Measurements from ENCODE around the gene DAAM2. TPM values are rescaled to one million over a fixed set of nuclear protein-coding genes. Genes with fewer than 3 reads are reported as not detected.
A peak's percentile ranks its signal among the peaks of the same experiment; 100 is the strongest.

DAAM2 gene
- total and polyA plus RNA-seq, 8 donors, result 9.3 to 78.8 (median 19.3) TPM

- H3K27me3 ChIP-seq, result peaks cover 0 to 21% (median 12%) of the 10 kb centered on the region in 3 donors
- peaks cover 4 to 59% (median 29%) of the 10 kb centered on the region in 4 donors for H3K4me1 ChIP-seq
- TF ChIP-seq POLR2AphosphoS5 (IDR thresholded peaks at IDR 0.05), result no peak
- TF ChIP-seq EP300 (IDR thresholded peaks at IDR 0.05), result no peak
- no peak for TF ChIP-seq CTCF (IDR thresholded peaks at IDR 0.05)
- intact Hi-C loops (cut with DNase I; ENCODE audit: low total_unique reads), result no loop called here
- H3K27ac ChIP-seq, result peak overlapping the region in 4 of 5 donors; percentile 77 to 92 (median 83)
- H3K36me3 ChIP-seq, result no peaks in the 10 kb centered on the region
- H3K4me3 ChIP-seq, result peak overlapping the region in 3 of 4 donors; percentile 55 to 74 (median 68)
- H3K9me3 ChIP-seq, result no peaks in the 10 kb centered on the region
- no peak for DNase-seq
- WGBS, 5 donors, result 49 to 80% (median 75%) methylated on average over 5 of the region's 5 CpGs
Observed at GRCh38 chr6:39794231-39794630, 2.1 kb downstream of the DAAM2 start.

- no peaks in the 10 kb centered on the region for H3K9me3 ChIP-seq
- no peak for DNase-seq
- peaks cover 12 to 67% (median 26%) of the 10 kb centered on the region in 4 donors for H3K4me1 ChIP-seq
- no peaks in the 10 kb centered on the region for H3K36me3 ChIP-seq
- 77 to 88% (median 83%) methylated on average over 2 of the region's 2 CpGs for WGBS, 5 donors
- peaks cover 0 to 10% (median 4%) of the 10 kb centered on the region in 3 donors for H3K27me3 ChIP-seq
- intact Hi-C loops (cut with DNase I; ENCODE audit: low total_unique reads), result no loop called here
- TF ChIP-seq EP300 (IDR thresholded peaks at IDR 0.05) (no peak), CTCF (IDR thresholded peaks at IDR 0.05) (no peak), POLR2A (IDR thresholded peaks at IDR 0.05) (no peak), POLR2AphosphoS5 (IDR thresholded peaks at IDR 0.05) (no peak)
- H3K4me3 ChIP-seq, result no peak overlapping the region
- H3K27ac ChIP-seq, result no peak overlapping the region
Observed at GRCh38 chr6:39797751-39798150, 5.6 kb downstream of the DAAM2 start.

DNA sequence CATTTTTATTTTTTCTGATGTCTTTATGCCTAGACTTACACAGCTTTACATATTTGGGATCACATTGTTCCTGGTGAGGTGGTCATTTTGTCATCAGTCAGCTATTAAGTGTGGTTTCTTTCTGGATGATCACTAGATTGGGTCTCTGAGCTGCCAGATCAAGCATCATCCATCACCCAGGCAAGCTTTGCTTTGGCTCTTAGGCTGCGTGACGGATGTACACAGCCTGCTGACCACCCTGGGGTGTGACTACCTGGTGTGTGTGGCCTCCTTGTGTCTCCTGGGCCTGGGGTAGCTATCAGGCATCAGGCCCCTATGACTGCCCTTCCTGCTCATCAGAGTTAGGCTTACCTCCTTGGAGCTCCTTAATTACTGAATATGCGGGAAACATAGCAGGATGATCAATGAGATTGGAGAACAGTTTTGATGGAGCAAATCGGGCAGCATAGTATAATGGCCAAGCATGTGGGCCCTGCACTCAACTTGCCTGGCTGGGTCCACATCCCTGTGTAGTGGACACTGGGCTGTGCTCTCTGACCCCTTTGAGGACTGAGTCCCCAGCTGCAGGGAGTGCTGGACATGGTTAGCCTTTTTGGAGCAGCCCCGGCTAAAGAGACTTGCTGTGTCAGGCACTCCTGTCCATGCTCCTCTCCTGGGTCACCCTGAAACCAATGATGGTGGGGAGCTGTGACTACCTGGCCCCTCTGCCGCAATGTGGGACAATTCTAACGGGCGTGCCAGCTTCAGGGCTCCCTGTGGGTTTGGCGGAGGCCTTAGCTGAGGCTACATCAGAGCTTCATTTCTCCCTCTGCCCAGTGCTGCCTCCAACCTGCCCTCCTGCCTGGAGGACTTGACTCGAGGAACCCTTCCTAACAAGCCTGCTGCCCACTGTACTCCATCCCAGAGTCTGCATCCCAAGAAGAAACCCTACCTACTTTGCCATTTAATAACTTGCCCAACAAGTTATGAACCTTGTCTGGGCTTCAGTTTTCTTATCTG lies 8.2 kb downstream of the DAAM2 start:
- H3K36me3 ChIP-seq, result no peaks in the 10 kb centered on the region

DNA sequence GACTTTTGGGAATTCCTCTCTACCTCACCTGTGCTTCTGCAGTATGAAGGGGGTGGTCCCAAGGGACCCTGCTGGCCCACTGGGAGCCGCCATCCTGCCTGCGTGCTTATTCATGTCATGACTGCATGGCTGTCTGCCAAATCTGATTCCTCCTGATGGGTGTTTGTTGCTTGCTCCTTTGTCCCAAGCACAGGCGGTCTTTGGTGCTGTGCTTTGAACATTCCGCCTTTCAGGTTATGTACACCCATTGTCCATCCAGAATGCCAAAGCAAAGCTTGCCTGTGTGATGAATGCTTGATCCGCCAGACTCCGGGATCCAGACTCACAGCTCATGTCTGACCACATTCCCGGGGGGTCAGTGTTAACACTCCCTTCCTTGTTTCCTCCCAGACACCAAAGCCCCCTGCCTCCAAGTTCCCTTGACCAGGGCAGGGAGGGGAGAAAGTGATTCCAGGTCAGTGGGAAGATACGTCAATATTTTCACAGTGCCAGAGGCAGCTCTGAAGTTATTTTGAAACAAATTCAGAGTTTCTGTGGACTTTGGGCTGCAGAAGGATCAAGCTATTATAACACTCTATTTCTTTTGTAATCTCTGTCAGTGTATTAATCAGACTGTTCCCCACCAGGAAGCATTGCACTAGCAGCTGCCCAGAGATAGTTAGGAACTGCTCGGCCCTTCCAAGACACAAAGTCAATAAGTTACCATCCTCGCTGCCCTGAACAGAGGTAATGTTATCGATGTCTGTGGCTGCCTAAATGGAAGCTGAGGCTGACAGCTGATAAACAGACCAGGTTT lies 9.5 kb downstream of the DAAM2 start:
- Histone ChIP-seq H3K27ac (peak overlapping the region in 3 of 5 donors; percentile 1 to 49 (median 12)), H3K4me1 (peaks cover 9 to 54% (median 32%) of the 10 kb centered on the region in 4 donors), H3K36me3 (no peaks in the 10 kb centered on the region), H3K4me3 (no peak overlapping the region), H3K27me3 (no peaks in the 10 kb centered on the region), H3K9me3 (no peaks in the 10 kb centered on the region)
- WGBS, 5 donors, result 27 to 43% (median 29%) methylated on average over 11 of the region's 11 CpGs
- intact Hi-C loops (cut with DNase I; ENCODE audit: low total_unique reads), result no loop called here
- DNase-seq, result peak in 1 of 2 donors; percentile 51
- TF ChIP-seq POLR2A (IDR thresholded peaks at IDR 0.05) (no peak), EP300 (IDR thresholded peaks at IDR 0.05) (no peak), CTCF (IDR thresholded peaks at IDR 0.05) (no peak), POLR2AphosphoS5 (IDR thresholded peaks at IDR 0.05) (no peak)

More for the DNA sequence above, 8.2 kb downstream of the DAAM2 start:
- Histone ChIP-seq H3K9me3 (no peaks in the 10 kb centered on the region), H3K27me3 (no peaks in the 10 kb centered on the region), H3K4me3 (no peak overlapping the region), H3K27ac (no peak overlapping the region), H3K4me1 (peaks cover 9 to 67% (median 29%) of the 10 kb centered on the region in 4 donors)
- intact Hi-C loops (cut with DNase I; ENCODE audit: low total_unique reads), result no loop called here
- no peak for TF ChIP-seq POLR2A (IDR thresholded peaks at IDR 0.05)
- no peak for DNase-seq
- WGBS, 5 donors, result 82 to 93% (median 84%) methylated on average over 9 to 10 of the region's 10 CpGs

All from stomach (tissue), 9 donors.